Coronary artery (tissue), 2 donors: Measurements from ENCODE around the gene TBC1D1.
A peak's percentile ranks its signal among the peaks of the same experiment; 100 is the strongest.

ENCODE experiments used
- DNase-seq: peaks from one replicate; pipeline ENCODE4 v3.0.0-alpha.2; 2017; ENCODE audit warnings: low spot score
- H3K27ac ChIP-seq, 2 donors: fragments of 200-600 bp; sonication (generic); one replicate each; pipeline ENCODE4 v1.5.1; 2016 to 2019
- H3K4me3 ChIP-seq: fragments of 200-600 bp; sonication (generic); 2 replicates; pipeline ENCODE4 v1.5.1; 2016; ENCODE audit warnings: mild to moderate bottlenecking, moderate library complexity
- CTCF ChIP-seq: fragments of 200-600 bp; sonication (generic); IDR thresholded peaks from one replicate; pipeline ENCODE4 v1.5.1; 2019; ENCODE audit warnings: antibody characterized with exemption

Gene TBC1D1

GRCh38 chr4:38170338-38171169, 279.7 kb downstream of the TBC1D1 start:
- Histone ChIP-seq H3K27ac (no peak overlapping the region), H3K4me3 (no peak overlapping the region)
- no peak for TF ChIP-seq CTCF
- no peak for DNase-seq

- no peak for TF ChIP-seq CTCF
- Histone ChIP-seq H3K27ac (no peak overlapping the region), H3K4me3 (no peak overlapping the region)
- no peak for DNase-seq
These were observed 281.2 kb downstream of the TBC1D1 start for GRCh38 chr4:38172078-38172477.

GRCh38 chr4:38173935-38174518, 283.1 kb downstream of the TBC1D1 start:
- DNase-seq, result no peak
- TF ChIP-seq CTCF, result no peak
- Histone ChIP-seq H3K27ac (peak overlapping the region in 1 of 2 donors; percentile 45), H3K4me3 (no peak overlapping the region)

- TF ChIP-seq CTCF, result no peak
- peak overlapping the region in 1 of 2 donors; percentile 71 for H3K27ac ChIP-seq
- H3K4me3 ChIP-seq, result no peak overlapping the region
- DNase-seq, result no peak
These were observed 283.9 kb downstream of the TBC1D1 start for GRCh38 chr4:38174801-38175200.

- no peak for TF ChIP-seq CTCF
- peak overlapping the region in 1 of 2 donors; percentile 52 for H3K27ac ChIP-seq
- H3K4me3 ChIP-seq, result no peak overlapping the region
- no peak for DNase-seq
These were observed 285.3 kb downstream of the TBC1D1 start for GRCh38 chr4:38176165-38176564.

GRCh38 chr4:38177035-38177546, 286.2 kb downstream of the TBC1D1 start:
- no peak for TF ChIP-seq CTCF
- Histone ChIP-seq H3K4me3 (peak overlapping the region; percentile 11), H3K27ac (peak overlapping the region; percentile 1 to 39)
- DNase-seq, result no peak
